ENCODE data around the gene MTHFSD. TPM values are rescaled to one million over a fixed set of nuclear protein-coding genes. Genes with fewer than 3 reads are reported as not detected.

The MTHFSD gene
- total and polyA plus RNA-seq, 2 of the 8 experiments (the other 6 are each of a cell fraction or from before 2014, with no cell fraction given), result 7.1 to 9.8 TPM

GRCh38 chr16:86490859-86491639, 64.0 kb downstream of the MTHFSD start (continued):
- TF ChIP-seq, protein P1, sequence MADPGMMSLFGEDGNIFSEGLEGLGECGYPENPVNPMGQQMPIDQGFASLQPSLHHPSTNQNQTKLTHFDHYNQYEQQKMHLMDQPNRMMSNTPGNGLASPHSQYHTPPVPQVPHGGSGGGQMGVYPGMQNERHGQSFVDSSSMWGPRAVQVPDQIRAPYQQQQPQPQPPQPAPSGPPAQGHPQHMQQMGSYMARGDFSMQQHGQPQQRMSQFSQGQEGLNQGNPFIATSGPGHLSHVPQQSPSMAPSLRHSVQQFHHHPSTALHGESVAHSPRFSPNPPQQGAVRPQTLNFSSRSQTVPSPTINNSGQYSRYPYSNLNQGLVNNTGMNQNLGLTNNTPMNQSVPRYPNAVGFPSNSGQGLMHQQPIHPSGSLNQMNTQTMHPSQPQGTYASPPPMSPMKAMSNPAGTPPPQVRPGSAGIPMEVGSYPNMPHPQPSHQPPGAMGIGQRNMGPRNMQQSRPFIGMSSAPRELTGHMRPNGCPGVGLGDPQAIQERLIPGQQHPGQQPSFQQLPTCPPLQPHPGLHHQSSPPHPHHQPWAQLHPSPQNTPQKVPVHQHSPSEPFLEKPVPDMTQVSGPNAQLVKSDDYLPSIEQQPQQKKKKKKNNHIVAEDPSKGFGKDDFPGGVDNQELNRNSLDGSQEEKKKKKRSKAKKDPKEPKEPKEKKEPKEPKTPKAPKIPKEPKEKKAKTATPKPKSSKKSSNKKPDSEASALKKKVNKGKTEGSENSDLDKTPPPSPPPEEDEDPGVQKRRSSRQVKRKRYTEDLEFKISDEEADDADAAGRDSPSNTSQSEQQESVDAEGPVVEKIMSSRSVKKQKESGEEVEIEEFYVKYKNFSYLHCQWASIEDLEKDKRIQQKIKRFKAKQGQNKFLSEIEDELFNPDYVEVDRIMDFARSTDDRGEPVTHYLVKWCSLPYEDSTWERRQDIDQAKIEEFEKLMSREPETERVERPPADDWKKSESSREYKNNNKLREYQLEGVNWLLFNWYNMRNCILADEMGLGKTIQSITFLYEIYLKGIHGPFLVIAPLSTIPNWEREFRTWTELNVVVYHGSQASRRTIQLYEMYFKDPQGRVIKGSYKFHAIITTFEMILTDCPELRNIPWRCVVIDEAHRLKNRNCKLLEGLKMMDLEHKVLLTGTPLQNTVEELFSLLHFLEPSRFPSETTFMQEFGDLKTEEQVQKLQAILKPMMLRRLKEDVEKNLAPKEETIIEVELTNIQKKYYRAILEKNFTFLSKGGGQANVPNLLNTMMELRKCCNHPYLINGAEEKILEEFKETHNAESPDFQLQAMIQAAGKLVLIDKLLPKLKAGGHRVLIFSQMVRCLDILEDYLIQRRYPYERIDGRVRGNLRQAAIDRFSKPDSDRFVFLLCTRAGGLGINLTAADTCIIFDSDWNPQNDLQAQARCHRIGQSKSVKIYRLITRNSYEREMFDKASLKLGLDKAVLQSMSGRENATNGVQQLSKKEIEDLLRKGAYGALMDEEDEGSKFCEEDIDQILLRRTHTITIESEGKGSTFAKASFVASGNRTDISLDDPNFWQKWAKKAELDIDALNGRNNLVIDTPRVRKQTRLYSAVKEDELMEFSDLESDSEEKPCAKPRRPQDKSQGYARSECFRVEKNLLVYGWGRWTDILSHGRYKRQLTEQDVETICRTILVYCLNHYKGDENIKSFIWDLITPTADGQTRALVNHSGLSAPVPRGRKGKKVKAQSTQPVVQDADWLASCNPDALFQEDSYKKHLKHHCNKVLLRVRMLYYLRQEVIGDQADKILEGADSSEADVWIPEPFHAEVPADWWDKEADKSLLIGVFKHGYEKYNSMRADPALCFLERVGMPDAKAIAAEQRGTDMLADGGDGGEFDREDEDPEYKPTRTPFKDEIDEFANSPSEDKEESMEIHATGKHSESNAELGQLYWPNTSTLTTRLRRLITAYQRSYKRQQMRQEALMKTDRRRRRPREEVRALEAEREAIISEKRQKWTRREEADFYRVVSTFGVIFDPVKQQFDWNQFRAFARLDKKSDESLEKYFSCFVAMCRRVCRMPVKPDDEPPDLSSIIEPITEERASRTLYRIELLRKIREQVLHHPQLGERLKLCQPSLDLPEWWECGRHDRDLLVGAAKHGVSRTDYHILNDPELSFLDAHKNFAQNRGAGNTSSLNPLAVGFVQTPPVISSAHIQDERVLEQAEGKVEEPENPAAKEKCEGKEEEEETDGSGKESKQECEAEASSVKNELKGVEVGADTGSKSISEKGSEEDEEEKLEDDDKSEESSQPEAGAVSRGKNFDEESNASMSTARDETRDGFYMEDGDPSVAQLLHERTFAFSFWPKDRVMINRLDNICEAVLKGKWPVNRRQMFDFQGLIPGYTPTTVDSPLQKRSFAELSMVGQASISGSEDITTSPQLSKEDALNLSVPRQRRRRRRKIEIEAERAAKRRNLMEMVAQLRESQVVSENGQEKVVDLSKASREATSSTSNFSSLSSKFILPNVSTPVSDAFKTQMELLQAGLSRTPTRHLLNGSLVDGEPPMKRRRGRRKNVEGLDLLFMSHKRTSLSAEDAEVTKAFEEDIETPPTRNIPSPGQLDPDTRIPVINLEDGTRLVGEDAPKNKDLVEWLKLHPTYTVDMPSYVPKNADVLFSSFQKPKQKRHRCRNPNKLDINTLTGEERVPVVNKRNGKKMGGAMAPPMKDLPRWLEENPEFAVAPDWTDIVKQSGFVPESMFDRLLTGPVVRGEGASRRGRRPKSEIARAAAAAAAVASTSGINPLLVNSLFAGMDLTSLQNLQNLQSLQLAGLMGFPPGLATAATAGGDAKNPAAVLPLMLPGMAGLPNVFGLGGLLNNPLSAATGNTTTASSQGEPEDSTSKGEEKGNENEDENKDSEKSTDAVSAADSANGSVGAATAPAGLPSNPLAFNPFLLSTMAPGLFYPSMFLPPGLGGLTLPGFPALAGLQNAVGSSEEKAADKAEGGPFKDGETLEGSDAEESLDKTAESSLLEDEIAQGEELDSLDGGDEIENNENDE (IDR thresholded peaks at IDR 0.05; ENCODE audit: insufficient replicate concordance, low read length), result no peak
- TF ChIP-seq KDM4A (IDR thresholded peaks at IDR 0.05; ENCODE audit: low read depth, low read length, severe bottlenecking), result no peak

Measured in H1 (cell line).